H9 (cell line): ENCODE results near the gene LZTS3. TPM values are rescaled to one million over a fixed set of nuclear protein-coding genes. Genes with fewer than 3 reads are reported as not detected.

ENCODE experiments used
- DNase-seq: peaks from one replicate; pipeline ENCODE4 v3.0.0-alpha.2; 2017
- H2AFZ ChIP-seq: one replicate; pipeline ENCODE4 v1.6.1; 2013; ENCODE audit warnings: mild to moderate bottlenecking, low read length, control low read depth, moderate library complexity
- H2AK5ac ChIP-seq: 2 replicates; pipeline ENCODE4 v1.6.1; 2013; ENCODE audit warnings: low read length, control low read depth, mixed read lengths; ENCODE audit not compliant: insufficient read length
- H2BK120ac ChIP-seq: one replicate; pipeline ENCODE4 v1.6.1; 2013; ENCODE audit warnings: low read depth, mild to moderate bottlenecking, low read length, control low read depth, inconsistent platforms; ENCODE audit not compliant: poor library complexity, severe bottlenecking
- H2BK12ac ChIP-seq: 2 replicates; pipeline ENCODE4 v1.6.1; 2013; ENCODE audit warnings: low read length, control low read depth, mixed read lengths, low read depth; ENCODE audit not compliant: insufficient read length
- H2BK15ac ChIP-seq: 2 replicates; pipeline ENCODE4 v1.6.1; 2013; ENCODE audit warnings: low read depth, low read length, control low read depth
- H2BK20ac ChIP-seq: one replicate; pipeline ENCODE4 v1.6.1; 2013; ENCODE audit warnings: low read depth, mild to moderate bottlenecking, low read length, control low read depth, inconsistent platforms; ENCODE audit not compliant: poor library complexity, severe bottlenecking
- H2BK5ac ChIP-seq: 2 replicates; pipeline ENCODE4 v1.6.1; 2013; ENCODE audit warnings: low read length, control low read depth, mixed read lengths; ENCODE audit not compliant: insufficient read length
- H3K14ac ChIP-seq: 2 replicates; pipeline ENCODE4 v1.6.1; 2013; ENCODE audit warnings: low read length, control low read depth; ENCODE audit not compliant: insufficient read depth
- H3K18ac ChIP-seq: 2 replicates; pipeline ENCODE4 v1.6.1; 2013; ENCODE audit warnings: low read depth, mild to moderate bottlenecking, mixed read lengths, low read length, control low read depth; ENCODE audit not compliant: insufficient read length
- H3K23ac ChIP-seq: 2 replicates; pipeline ENCODE4 v1.6.1; 2013; ENCODE audit warnings: low read length, control low read depth, mixed read lengths, low read depth; ENCODE audit not compliant: insufficient read length
- H3K23me2 ChIP-seq: 2 replicates; pipeline ENCODE4 v1.6.1; 2013; ENCODE audit warnings: low read depth, mild to moderate bottlenecking, mixed read lengths, low read length, control low read depth; ENCODE audit not compliant: insufficient read length, poor library complexity, severe bottlenecking
- H3K27ac ChIP-seq: 2 replicates; pipeline ENCODE4 v1.5.1; 2013; ENCODE audit warnings: low read length, control low read depth, mixed read lengths, low read depth; ENCODE audit not compliant: insufficient read length
- H3K27me3 ChIP-seq: 2 replicates; pipeline ENCODE4 v1.6.1; 2013; ENCODE audit warnings: low read length, control low read depth, inconsistent platforms; ENCODE audit not compliant: insufficient read depth
- H3K4ac ChIP-seq: 2 replicates; pipeline ENCODE4 v1.6.1; 2013; ENCODE audit warnings: low read depth, mild to moderate bottlenecking, control low read depth, inconsistent platforms, low read length, moderate library complexity
- H3K4me1 ChIP-seq: 2 replicates; pipeline ENCODE4 v1.6.1; 2013; ENCODE audit warnings: low read length, control low read depth, inconsistent platforms; ENCODE audit not compliant: insufficient read depth
- H3K4me2 ChIP-seq: 2 replicates; pipeline ENCODE4 v1.6.1; 2013; ENCODE audit warnings: low read length, control low read depth, mixed read lengths; ENCODE audit not compliant: insufficient read length, insufficient read depth
- H3K56ac ChIP-seq: 2 replicates; pipeline ENCODE4 v1.6.1; 2013; ENCODE audit warnings: low read depth, mild to moderate bottlenecking, mixed read lengths, low read length, control low read depth; ENCODE audit not compliant: insufficient read length
- H3K79me1 ChIP-seq: 2 replicates; pipeline ENCODE4 v1.6.1; 2013; ENCODE audit warnings: low read depth, mild to moderate bottlenecking, moderate library complexity, low read length, control low read depth, inconsistent platforms; ENCODE audit not compliant: insufficient read depth, poor library complexity, severe bottlenecking
- H3K79me2 ChIP-seq: 2 replicates; pipeline ENCODE4 v1.6.1; 2013; ENCODE audit warnings: low read length, control low read depth, inconsistent platforms; ENCODE audit not compliant: insufficient read depth
- H3K9ac ChIP-seq: 2 replicates; pipeline ENCODE4 v1.6.1; 2013; ENCODE audit warnings: low read length, control low read depth, mixed read lengths; ENCODE audit not compliant: insufficient read length; ENCODE audit errors: extremely low read depth
- H3K9me3 ChIP-seq: one replicate; pipeline ENCODE4 v1.6.1; 2013; ENCODE audit warnings: low read depth, low read length, inconsistent platforms; ENCODE audit not compliant: control insufficient read depth
- H3T11ph ChIP-seq: one replicate; pipeline ENCODE4 v1.6.1; 2013; ENCODE audit warnings: mild to moderate bottlenecking, low read length, control low read depth, inconsistent platforms
- H4K20me1 ChIP-seq: one replicate; pipeline ENCODE4 v1.6.1; 2013; ENCODE audit not compliant: control insufficient read depth, insufficient read length, insufficient read depth
- H4K5ac ChIP-seq: 2 replicates; pipeline ENCODE4 v1.6.1; 2013; ENCODE audit warnings: low read depth, mild to moderate bottlenecking, mixed read lengths, low read length, control low read depth; ENCODE audit not compliant: insufficient read length
- H4K8ac ChIP-seq: replicated peaks from 2 replicates; pipeline ENCODE4 v1.6.1; 2013; ENCODE audit warnings: low read length, control low read depth, mixed read lengths, low read depth; ENCODE audit not compliant: insufficient read length
- H4K91ac ChIP-seq: 2 replicates; pipeline ENCODE4 v1.6.1; 2013; ENCODE audit warnings: low read depth, mild to moderate bottlenecking, moderate library complexity, mixed read lengths, low read length, control low read depth; ENCODE audit not compliant: insufficient read length
- H3K27ac Mint-ChIP-seq, 3 experiments: 2 replicates in 2 of 3; 3 replicates in 1 of 3; pipeline ENCODE4 v1.8.0; 2020 to 2021; ENCODE audit warnings: mixed read lengths in 3 of 3, mild to moderate bottlenecking in 1 of 3, moderate library complexity in 1 of 3
- H3K27me3 Mint-ChIP-seq: 2 replicates; pipeline ENCODE4 v1.8.0; 2021; ENCODE audit warnings: low read depth, mild to moderate bottlenecking, moderate library complexity, mixed read lengths
- H3K36me3 Mint-ChIP-seq, 3 experiments: 2 replicates in 2 of 3; 3 replicates in 1 of 3; pipeline ENCODE4 v1.8.0; 2020 to 2021; ENCODE audit warnings: low read depth in 3 of 3, mixed read lengths in 3 of 3; ENCODE audit not compliant: insufficient read depth in 1 of 3
- H3K4me1 Mint-ChIP-seq, 2 experiments: 2 replicates each; pipeline ENCODE4 v1.8.0; 2020; ENCODE audit warnings: mixed read lengths in 2 of 2
- H3K4me3 Mint-ChIP-seq, 2 experiments: 2 replicates in 1 of 2; 3 replicates in 1 of 2; pipeline ENCODE4 v1.8.0; 2020 to 2021; ENCODE audit warnings: mild to moderate bottlenecking in 2 of 2, mixed read lengths in 2 of 2, moderate library complexity in 1 of 2
- H3K9me3 Mint-ChIP-seq, 2 experiments: 2 replicates in 1 of 2; 3 replicates in 1 of 2; pipeline ENCODE4 v1.8.0; 2020; ENCODE audit warnings: mild to moderate bottlenecking in 2 of 2, mixed read lengths in 2 of 2, moderate library complexity in 1 of 2
- WGBS: extraction: QIAGEN DNeasy Blood & Tissue Kit; methylation state at CpG from one replicate; pipeline ENCODE4 v1.1.7; 2013; ENCODE audit warnings: missing lambda C conversion rate, low lambda C conversion rate, mixed read lengths; ENCODE audit not compliant: insufficient read length; ENCODE audit errors: extremely low coverage; 5-methylcytosine and 5-hydroxymethylcytosine counted together
- total RNA-seq: library from RNA; stranded (reverse); gene quantifications from 2 replicates; pipeline ENCODE4 v1.2.1, GENCODE V29; 2021
- TF ChIP-seq, protein P1 (sequence below): fragments of 200-600 bp; sonication (generic); conservative IDR thresholded peaks from 3 replicates; pipeline ENCODE4 v1.8.0; 2021; ENCODE audit warnings: antibody characterized with exemption, mild to moderate bottlenecking

LZTS3 gene
- total RNA-seq, 1 experiment from 2014 or later = 20.8 TPM

DNA sequence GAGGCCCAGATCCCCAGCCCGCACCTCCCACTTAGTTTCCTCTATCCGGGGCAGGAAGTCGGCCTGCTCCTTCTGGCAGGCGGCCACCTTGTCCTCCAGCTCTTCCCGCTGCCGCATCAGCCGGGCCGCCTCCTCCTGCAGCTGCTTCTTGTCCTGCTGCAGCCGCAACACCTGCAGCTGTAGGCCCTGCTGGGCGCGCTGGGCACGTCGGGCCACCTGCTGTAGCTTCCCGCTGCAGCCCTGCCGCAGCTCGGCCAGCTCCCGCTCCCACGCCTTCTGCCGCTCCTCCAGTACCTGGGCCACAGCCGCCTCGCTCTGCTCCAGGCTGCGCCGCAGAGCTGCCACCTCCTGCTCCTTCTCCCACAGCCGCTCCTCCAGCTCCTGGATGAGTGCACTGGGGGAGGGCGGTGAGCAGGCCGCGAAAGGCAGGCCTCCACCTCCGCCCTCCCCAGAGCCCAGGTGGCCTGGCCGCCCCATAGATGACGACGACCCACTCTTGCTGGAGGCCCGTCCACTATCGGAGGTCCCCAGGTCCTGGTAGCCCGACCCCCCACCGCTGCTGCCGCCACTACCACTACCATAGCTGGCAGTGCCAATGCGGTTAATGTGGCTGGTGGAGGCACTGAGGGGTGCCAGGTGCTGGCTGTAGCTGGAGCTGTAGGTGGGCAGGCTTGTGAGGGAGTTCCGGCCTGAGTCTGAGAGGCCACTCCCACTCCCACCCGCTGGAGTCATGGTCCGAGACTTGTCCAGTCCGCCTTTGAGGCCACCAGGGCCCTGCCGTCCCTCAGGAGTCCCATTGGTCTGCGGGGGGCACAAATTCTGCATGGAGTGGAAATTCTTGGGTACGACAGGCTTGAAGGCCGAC, 7.6 kb downstream of the LZTS3 start:
- peaks cover 7 to 24% (median 7%) of the 10 kb centered on the region in 3 experiments; a peak in 5 of 7 replicates for H3K36me3 Mint-ChIP-seq
- TF ChIP-seq, protein P1, sequence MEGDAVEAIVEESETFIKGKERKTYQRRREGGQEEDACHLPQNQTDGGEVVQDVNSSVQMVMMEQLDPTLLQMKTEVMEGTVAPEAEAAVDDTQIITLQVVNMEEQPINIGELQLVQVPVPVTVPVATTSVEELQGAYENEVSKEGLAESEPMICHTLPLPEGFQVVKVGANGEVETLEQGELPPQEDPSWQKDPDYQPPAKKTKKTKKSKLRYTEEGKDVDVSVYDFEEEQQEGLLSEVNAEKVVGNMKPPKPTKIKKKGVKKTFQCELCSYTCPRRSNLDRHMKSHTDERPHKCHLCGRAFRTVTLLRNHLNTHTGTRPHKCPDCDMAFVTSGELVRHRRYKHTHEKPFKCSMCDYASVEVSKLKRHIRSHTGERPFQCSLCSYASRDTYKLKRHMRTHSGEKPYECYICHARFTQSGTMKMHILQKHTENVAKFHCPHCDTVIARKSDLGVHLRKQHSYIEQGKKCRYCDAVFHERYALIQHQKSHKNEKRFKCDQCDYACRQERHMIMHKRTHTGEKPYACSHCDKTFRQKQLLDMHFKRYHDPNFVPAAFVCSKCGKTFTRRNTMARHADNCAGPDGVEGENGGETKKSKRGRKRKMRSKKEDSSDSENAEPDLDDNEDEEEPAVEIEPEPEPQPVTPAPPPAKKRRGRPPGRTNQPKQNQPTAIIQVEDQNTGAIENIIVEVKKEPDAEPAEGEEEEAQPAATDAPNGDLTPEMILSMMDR = no peak
- DNase-seq = no peak
- no peak overlapping the region for H2BK120ac ChIP-seq
- H3K4me1 ChIP-seq = no peaks in the 10 kb centered on the region; the same call in 1 of the 2 replicates
- H3K4me1 Mint-ChIP-seq = peaks cover 17 to 27% of the 10 kb centered on the region in 2 experiments
- no peak overlapping the region for H3K4me3 Mint-ChIP-seq
- no peaks in the 10 kb centered on the region for H3K27me3 ChIP-seq
- no peak overlapping the region for H3K9ac ChIP-seq
- H3K56ac ChIP-seq = no peak overlapping the region
- no peaks in the 10 kb centered on the region; a peak in 1 of 5 replicates for H3K9me3 Mint-ChIP-seq
- H4K20me1 ChIP-seq = no peaks in the 10 kb centered on the region
- no peak overlapping the region for H3T11ph ChIP-seq
- H3K4me2 ChIP-seq = no peak overlapping the region
- H4K8ac ChIP-seq = no peak overlapping the region
- H3K18ac ChIP-seq = no peak overlapping the region
- WGBS = no CpG with 5 or more reads among the region's 45 CpGs
- H2AK5ac ChIP-seq = no peak overlapping the region
- no peak overlapping the region for H3K23ac ChIP-seq
- peaks cover 9% of the 10 kb centered on the region for H3K23me2 ChIP-seq
- H4K5ac ChIP-seq = no peak overlapping the region
- no peak overlapping the region; a peak in 1 of 7 replicates for H3K27ac Mint-ChIP-seq
- no peak overlapping the region for H3K27ac ChIP-seq
- H3K79me1 ChIP-seq = no peaks in the 10 kb centered on the region
- no peaks in the 10 kb centered on the region for H3K9me3 ChIP-seq
- H2AFZ ChIP-seq = no peak overlapping the region
- H4K91ac ChIP-seq = no peak overlapping the region
- no peak overlapping the region for H2BK12ac ChIP-seq
- H3K14ac ChIP-seq = no peak overlapping the region
- H3K4ac ChIP-seq = no peak overlapping the region
- H2BK15ac ChIP-seq = no peak overlapping the region
- no peak overlapping the region for H2BK20ac ChIP-seq
- H2BK5ac ChIP-seq = no peak overlapping the region
- H3K79me2 ChIP-seq = no peaks in the 10 kb centered on the region
- peaks cover 4% of the 10 kb centered on the region; the same call in 1 of the 2 replicates for H3K27me3 Mint-ChIP-seq
